ENCODE data around the gene TACR2.

Gene TACR2

DNA sequence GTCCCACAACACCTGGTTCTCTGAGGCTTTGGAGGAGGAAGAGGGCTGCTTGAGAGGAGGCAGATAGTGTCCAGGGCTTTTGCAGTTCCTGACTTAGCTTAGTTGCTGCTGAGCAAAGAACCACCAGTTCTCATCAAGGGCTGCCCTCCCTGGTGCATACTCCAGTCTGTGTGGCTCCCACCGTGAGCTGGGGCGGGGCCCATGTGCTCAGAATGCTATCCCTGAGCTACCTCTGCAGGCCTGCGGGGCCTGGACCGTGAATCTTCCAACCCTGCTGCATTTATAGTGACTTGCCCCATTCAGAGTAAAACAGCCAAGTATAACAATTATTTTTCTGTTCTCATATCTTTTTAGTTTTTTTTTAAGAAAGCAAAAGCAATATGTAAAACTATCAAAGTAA lies 49.2 kb downstream of the TACR2 start:
- no peak for DNase-seq

DNA sequence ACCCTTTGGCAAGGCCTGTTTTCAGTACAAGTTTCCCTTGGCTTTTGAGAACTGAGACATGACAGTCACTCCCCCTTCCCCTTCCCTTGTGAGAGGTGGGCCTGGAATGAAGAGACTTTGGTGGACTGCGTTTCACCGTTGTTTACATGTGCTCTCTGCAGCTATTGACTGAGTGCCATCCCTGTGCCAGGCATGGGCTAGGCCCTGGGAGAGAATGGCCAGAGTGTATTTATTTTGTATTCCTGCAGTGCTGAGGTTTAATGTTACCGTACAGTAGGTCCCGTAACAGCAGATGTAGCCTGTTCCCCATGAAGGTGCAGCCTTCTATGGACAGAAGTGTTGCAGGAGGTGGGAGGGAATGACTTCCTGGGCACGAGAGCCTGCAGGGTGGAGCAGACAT lies 50.0 kb downstream of the TACR2 start:
- DNase-seq, result no peak

DNA sequence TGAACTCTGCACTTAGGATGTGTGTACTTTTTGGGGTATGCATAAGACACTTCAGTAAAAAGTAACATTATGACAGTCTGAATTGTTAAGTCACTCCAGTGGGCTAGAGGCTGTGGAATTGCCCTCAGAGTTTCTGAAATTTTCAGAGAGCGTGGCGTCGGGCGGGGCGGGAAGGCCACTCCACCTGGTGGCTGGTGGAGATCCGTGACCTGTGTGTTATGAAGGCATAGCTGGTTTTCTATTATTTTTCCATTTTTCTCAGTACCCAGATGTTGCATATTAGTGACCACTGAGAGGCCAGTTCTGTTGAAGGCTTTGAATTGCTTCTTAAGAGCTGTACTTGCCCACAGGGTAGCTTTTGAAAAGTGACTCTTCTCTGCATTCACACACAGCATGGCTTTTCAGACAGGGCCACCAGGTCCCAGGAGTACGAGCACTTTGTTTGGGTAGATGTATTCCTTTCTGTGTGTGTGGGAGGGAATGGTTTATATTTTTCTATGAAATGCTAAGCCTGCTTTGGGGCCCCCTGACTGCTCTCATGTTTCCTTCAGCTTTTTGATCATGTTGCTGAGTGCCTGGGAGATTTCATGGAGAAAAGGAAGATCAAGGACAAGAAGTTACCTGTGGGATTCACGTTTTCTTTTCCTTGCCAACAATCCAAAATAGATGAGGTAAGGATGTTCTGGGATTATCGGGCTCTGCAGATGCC lies 52.3 kb downstream of the TACR2 start:
- DNase-seq, result no peak

DNA sequence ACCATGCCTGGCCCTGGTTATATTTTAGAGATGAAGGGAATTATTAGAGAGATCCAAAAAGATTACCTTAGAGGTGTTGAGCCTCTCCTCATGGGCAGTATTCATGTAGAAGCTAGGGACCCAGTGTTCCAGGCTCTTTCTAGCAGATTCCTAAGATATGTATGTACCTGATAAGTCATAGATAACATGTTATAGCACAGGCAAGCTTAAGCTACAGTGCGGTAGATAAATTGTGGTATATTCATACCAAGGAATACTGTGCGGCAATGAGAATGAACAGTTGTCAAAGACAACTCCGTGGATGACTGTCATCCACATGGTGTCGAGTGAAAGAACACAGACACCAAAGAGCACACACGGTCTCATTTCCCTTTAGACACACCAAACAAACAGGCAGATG lies 53.1 kb downstream of the TACR2 start:
- DNase-seq, result no peak

DNA sequence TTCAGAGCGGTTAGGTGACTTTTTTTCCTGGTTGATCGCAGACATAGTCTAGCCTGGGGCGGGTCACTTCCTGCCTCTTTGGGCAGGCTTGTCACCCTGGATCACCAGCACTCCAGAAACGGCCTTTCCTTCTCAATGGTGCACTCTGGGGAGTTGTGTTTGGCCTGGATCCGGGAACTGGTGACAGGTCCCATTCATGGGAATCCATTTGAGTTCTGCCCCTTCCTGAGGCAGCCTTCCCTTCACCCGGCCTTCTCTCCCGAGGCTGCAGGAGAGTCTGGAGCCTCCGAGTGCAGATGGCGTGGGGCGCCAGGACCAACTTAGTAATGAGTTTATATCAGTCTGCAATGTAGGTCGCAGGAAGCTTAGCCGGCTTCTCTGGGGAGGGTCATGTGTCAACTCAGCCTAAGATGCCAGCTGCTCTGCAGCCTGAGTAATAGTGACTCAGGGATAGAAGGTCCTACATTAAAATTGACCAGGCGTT lies 54.2 kb downstream of the TACR2 start:
- DNase-seq, result peak; percentile 38

DNA sequence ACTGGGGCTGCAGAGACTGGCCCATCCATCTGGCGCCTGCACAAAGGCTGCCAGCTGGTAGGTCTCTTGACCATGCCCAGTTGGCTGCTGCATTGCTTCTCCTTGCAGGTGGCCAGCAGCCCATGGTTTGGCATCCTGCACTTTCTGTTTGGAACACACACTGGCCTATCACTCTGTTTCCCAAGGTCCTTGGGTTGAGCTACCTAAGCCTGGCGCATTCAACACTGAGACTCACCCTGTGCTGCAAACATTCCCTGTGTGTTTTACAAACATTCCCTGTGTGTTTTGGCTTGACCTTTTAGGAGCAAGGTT lies 55.5 kb downstream of the TACR2 start:
- no peak for DNase-seq

DNA sequence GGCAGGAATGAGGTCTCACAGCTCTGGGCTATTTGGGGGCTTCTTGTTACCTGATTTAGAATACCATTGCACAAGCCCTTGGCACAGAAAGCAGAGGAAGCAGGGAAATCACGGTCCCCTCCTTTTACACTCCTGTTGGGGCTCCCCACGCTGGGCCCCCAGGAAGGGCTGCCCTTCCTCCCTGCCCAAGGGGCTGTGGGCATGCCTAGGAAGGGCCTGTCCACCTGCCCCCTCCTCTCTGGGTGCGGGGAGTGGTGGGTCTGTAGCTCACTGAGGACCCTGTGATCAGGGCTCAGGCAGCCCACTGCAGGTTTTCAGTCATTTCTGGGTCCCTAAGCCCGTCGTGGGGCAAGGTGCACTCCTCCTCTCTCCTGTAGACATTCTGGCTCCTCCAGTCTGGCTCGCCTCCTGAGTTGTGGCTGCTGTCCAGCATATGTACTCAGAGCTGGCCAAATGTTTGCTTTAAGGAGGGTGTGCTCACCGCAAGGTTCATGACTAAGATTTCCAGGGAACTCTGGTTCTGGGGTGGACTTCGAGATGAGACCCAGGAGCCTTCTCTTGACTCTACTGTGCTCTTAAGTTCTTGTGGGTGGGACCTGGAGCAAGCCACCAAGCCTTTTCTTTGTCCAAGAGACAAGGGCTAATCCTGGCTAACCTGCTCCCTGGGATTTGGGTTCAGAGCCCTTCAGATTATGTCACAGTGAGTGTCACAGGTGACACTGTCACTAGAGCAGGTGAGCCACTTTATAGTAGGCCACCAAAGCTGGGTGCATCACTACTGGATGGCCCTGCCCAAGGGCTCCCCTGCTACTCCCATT lies 56.0 kb downstream of the TACR2 start:
- DNase-seq, result peak; percentile 78

DNA sequence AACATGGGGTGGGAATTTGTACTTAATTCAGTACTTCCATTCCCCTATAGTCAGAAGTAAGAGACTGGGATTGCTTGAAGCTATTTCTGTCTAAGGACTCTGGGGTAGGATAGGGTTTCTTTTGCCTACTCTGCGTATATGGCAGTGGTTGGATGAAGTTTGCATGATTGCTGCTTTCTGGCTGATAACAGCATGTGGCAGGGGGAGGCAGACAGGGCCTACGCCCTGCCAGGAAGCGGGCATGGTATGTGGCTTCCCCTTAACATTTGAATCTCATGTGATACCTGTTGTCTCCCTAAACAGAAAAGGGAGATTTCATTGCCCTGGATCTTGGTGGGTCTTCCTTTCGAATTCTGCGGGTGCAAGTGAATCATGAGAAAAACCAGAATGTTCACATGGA lies 57.1 kb downstream of the TACR2 start:
- DNase-seq, result no peak

DNA sequence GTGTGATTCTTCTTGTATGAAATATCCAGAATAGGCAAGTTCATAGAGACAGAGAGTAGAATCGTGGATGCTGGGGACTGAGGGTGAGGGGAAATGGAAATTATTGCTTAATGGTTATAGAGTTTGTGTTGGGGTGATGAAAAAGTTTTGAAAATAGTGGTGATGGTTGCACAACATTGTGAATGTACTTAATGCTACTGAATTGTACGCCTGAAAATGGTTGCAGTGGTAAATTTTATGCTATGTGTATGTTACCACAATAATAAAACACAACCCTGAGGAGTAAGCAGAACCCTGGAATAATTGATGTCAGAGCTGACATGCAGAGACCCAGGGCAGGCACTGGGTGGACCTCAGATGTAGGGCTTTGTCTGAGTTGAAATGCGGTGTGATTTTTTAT lies 57.6 kb downstream of the TACR2 start:
- DNase-seq, result peak; percentile 24

DNA sequence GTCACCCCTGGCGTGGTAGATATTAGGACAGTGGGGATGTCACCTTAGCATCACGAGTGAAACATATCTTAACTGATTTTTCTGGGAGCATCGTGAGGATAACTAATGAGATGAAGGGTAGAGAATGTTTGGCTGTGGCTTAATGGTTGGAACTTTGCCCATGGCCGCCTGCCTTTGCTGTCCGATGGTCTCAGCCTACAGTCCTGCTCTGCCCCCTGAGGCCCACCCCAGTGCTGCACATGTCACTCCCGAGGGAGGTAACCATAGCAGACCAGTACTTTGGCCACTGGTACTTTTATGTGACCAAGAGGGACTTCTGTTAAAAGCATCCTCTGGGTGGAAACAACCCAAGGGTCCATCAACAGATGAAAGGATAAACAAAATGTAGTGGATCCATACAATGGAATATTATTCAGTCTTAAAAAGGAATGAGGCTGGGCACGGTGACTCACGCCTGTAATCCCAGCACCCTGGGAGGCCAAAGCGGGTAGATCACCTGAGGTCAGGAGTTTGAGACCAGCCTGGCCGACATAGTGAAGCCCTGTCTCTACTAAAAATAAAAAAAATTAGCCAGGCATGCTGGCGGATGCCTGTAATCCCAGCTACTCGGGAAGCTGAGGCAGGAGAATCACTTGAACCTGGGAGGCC lies 58.4 kb downstream of the TACR2 start:
- DNase-seq, result no peak

DNA sequence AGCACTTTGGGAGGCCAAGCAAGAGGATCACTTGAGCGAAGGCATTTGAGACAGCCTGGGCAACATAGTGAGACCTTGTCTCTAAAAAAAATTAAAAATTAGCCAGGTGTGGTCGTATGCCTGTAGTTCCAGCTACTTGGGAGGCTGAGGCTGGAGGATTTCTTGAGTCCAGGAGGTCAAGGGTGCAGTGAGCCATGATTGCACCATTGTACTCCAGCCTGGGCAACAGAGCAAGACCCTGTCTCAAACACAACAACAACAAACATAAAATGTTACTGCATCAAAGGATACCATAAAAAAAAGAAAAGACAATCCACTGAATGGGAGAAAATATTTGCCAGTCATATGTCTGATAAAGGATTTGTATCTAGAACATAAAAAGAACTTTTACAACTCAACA lies 60.5 kb downstream of the TACR2 start:
- no peak for DNase-seq

DNA sequence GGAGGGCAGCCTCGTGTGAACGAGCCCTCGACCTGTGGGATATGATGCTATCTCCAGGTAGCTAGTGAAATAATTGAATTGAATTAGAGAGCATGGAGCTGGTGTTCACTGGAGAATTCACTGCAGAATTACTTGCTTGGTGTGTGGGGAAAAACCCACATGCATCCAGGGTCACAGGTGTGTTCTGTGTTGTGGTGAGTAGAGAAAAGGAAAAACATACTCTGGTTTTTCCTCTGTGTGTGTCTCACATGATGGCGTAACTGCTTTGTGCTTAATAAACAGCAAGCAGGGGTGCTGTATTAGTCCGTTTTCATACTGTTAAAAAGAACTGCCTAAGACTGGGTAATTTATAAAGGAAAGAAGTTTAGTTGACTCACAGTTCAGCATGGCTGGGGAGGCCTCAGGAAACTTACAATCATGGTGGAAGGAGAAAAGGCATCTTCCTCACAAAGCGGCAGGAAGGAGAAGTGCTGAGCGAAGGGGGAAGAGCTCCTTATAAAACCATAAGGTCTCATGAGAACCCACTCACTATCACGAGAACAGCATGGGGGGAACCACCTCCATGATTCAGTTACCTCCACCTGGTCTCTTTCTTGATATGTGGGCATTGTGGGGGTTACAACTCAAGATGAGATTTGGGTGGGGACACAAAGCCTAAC lies 62.6 kb downstream of the TACR2 start:
- no peak for DNase-seq

Measured in fibroblast of skin of right biceps (primary cell).